Adrenal gland (tissue), 12 donors: ENCODE data around the gene FUT1. TPM values are rescaled to one million over a fixed set of nuclear protein-coding genes. Genes with fewer than 3 reads are reported as not detected.

Experiments used
- DNase-seq, 7 donors: peaks; one replicate each; pipeline ENCODE4 v3.0.0-alpha.2; 2019 to 2020
- H3K27ac ChIP-seq, 5 donors: fragments of 200-600 bp; sonication (generic) in 4 of 5; 1 replicate in 3 of 5; 2 replicates in 2 of 5; pipeline versions ENCODE4 v1.5.1 to v1.8.0; 2016 to 2020; ENCODE audit warnings: mild to moderate bottlenecking in 1 of 5
- H3K27me3 ChIP-seq: fragments of 200-600 bp; 2 replicates; pipeline ENCODE4 v1.8.0; 2021
- H3K36me3 ChIP-seq, 2 donors: fragments of 200-600 bp; replicated peaks in 1 of 2; 1 replicate in 1 of 2; 2 replicates in 1 of 2; pipeline versions ENCODE4 v1.5.1 to v1.8.0; 2018 to 2022
- H3K4me1 ChIP-seq, 2 donors: fragments of 200-600 bp; replicated peaks in 1 of 2; 1 replicate in 1 of 2; 2 replicates in 1 of 2; pipeline versions ENCODE4 v1.5.1 to v1.8.0; 2018 to 2021
- H3K4me3 ChIP-seq, 4 donors: fragments of 200-600 bp; sonication (generic) in 3 of 4; one replicate each; pipeline ENCODE4 v1.5.1; 2016 to 2018
- H3K9me3 ChIP-seq, 3 donors: fragments of 200-600 bp; sonication (generic) in 1 of 3; replicated peaks in 1 of 3; 1 replicate in 2 of 3; 2 replicates in 1 of 3; pipeline versions ENCODE4 v1.5.1 to v1.8.0; 2016 to 2021
- CTCF ChIP-seq, 6 experiments: fragments of 450-650 bp in 4 of 6; fragments of 200-600 bp in 2 of 6; sonication (generic) in 1 of 6; IDR thresholded peaks; 1 replicate in 5 of 6; 2 replicates in 1 of 6; pipeline versions ENCODE4 v1.5.1 to v1.8.0; 2016 to 2021; ENCODE audit warnings: antibody characterized with exemption in 6 of 6, mild to moderate bottlenecking in 2 of 6, moderate library complexity in 1 of 6
- POLR2A ChIP-seq, 2 donors: fragments of 450-650 bp; IDR thresholded peaks; one replicate each; pipeline ENCODE4 v1.6.1; 2017; ENCODE audit warnings: antibody characterized with exemption in 2 of 2, mild to moderate bottlenecking in 2 of 2, moderate library complexity in 1 of 2
- WGBS, 4 donors: extraction: QIAGEN DNeasy Blood & Tissue Kit in 2 of 4; methylation state at CpG; one replicate each; pipeline versions ENCODE4 v1.1.5 to v1.1.7; 2013 to 2017; 5-methylcytosine and 5-hydroxymethylcytosine counted together
- intact Hi-C, 2 donors: fragments of 100-400 bp; cut with DNase I; formaldehyde crosslinking; loops; one replicate each; pipeline versions ENCODE4 v1.14.1 to v1.15.0; 2022 to 2023
- polyA plus RNA-seq, 3 donors: library from polyadenylated mRNA; stranded (reverse); fragments of 200-250 nt in 2 of 3; fragments of 350-450 nt in 1 of 3; fragmentation: Illumina TruSeq in 1 of 3; extraction: RNeasy Lipid Tissue Mini Kit (QIAGEN cat#74804) in 1 of 3; gene quantifications; one replicate each; pipeline ENCODE4 v1.2.3, GENCODE V29; 2013 to 2014
- total RNA-seq, 9 donors: library from RNA; depleted of rRNA in 4 of 9; stranded (reverse); fragments of >200 nt in 4 of 9; fragments of 120-200 nt in 1 of 9; fragmentation: NEBNext Ultra II Directional in 1 of 9; extraction: Animal tissue kit (Norgen Biotek cat#: 25700) in 1 of 9; gene quantifications; one replicate each; pipeline versions ENCODE4 v1.1.0 to v1.2.4, GENCODE V29; 2013 to 2023
- donor health status: healthy with polysubstance abuse.
- donor health status: Bipolar disorder and iron deficiency.
- donor health status: DM: yes; HTN: yes; CAD: no.
- donor health status: DM: no; HTN: no; CAD: no.
- donor health status: DM: no; HTN: no; CAD: no.
- donor health status: DM: yes; HTN: yes; CAD: no.

The FUT1 gene
- total and polyA plus RNA-seq, 12 donors: 1.2 to 4.5 (median 2.0) TPM

DNA sequence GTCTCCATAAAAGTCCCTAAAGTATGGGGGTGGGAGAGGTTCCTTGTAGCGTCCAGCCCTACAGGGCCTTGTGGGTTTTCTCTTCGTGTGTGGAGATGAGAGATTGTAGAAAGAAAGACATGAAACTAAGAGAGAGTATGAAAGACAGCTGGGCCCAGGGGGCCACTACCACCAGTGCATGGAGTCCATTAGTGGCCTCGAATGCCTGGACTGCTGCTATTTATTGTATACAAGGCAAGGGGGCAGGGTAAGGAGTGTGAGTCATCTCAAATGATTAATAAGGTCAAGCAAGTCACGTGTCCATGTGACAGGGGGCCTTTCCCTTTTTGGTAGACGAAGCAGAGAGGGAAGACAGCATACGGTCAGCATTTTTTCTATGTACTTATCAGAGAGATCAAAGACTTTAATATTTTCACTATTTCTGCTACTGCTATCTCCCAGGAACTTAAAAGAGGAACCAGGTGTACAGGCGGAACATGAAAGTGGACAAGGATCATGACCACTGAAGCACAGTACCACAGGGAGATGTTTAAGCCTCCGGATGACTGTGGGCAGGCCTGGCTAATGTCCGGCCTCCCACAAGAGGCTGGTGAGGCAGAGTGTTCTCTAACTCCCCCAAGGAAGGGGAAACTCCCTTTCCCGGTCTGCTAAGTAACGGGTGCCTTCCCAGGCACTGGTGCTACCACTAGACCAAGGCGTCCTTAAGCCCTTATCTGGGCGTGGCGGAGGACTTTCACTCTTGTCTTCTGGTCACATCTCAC is 28.4 kb upstream of the FUT1 start:
- TF ChIP-seq POLR2A (IDR thresholded peaks at IDR 0.05): peak in 1 of 2 donors; percentile 64
- TF ChIP-seq CTCF (IDR thresholded peaks at IDR 0.05): no peak
- H3K27ac ChIP-seq: peak overlapping the region; percentile 43 to 87 (median 85)
- DNase-seq: peak; percentile 71 to 86 (median 83)
- H3K4me3 ChIP-seq: no peak overlapping the region
- H3K27me3 ChIP-seq: no peaks in the 10 kb centered on the region
- H3K36me3 ChIP-seq: no peaks in the 10 kb centered on the region
- WGBS, 4 donors: 32 to 47% (median 39%) methylated on average over 14 of the region's 14 CpGs
- intact Hi-C loops: loop anchor here in 1 of 2 donors (10.0 kb wide), 1 partner anchor 106 kb away; the partner anchor contains the start of gene NTN5
- H3K4me1 ChIP-seq: peaks cover 14 to 17% of the 10 kb centered on the region in 2 donors
- no peaks in the 10 kb centered on the region for H3K9me3 ChIP-seq

DNA sequence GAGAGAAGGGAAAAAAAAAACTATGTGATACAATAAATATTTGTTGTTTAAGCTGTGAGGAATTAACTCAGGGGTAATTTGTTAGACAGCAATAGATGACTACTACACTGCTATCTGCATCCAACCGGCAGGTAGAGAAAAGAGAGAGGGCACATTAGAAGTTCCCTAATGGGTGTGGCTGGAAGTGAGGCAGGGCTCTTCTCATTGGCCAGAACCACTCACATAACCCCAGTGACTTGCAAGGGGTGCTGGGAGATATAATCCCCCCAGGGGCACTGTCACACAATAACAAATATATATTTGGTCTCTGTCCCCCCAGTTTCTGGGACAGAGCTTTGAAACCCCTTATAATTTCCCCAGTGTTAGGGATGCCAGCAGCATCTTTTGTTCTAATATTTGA is 27.2 kb upstream of the FUT1 start:
- Histone ChIP-seq H3K4me1 (peaks cover 14 to 17% of the 10 kb centered on the region in 2 donors), H3K4me3 (no peak overlapping the region), H3K36me3 (no peaks in the 10 kb centered on the region), H3K27ac (peak overlapping the region in 1 of 5 donors; percentile 30), H3K27me3 (no peaks in the 10 kb centered on the region), H3K9me3 (no peaks in the 10 kb centered on the region)
- no peak for DNase-seq
- no peak for TF ChIP-seq CTCF (IDR thresholded peaks at IDR 0.05)
- intact Hi-C loops: loop anchor here in 1 of 2 donors (10.0 kb wide), 1 partner anchor 105 kb away; the partner anchor contains the start of gene NTN5
- WGBS, 4 donors: 43 to 65% (median 51%) methylated on average over 1 of the region's 1 CpG

- 83 to 90% (median 86%) methylated on average over 7 to 12 of the region's 12 CpGs for WGBS, 4 donors
- TF ChIP-seq CTCF (IDR thresholded peaks at IDR 0.05) (no peak), POLR2A (IDR thresholded peaks at IDR 0.05) (no peak)
- intact Hi-C loops: no loop called here
- Histone ChIP-seq H3K9me3 (no peaks in the 10 kb centered on the region), H3K4me1 (peaks cover 22 to 25% of the 10 kb centered on the region in 2 donors), H3K27me3 (no peaks in the 10 kb centered on the region), H3K36me3 (no peaks in the 10 kb centered on the region), H3K27ac (no peak overlapping the region), H3K4me3 (no peak overlapping the region)
- no peak for DNase-seq
These were observed 25.3 kb upstream of the FUT1 start for GRCh38 chr19:48777720-48778119.

DNA sequence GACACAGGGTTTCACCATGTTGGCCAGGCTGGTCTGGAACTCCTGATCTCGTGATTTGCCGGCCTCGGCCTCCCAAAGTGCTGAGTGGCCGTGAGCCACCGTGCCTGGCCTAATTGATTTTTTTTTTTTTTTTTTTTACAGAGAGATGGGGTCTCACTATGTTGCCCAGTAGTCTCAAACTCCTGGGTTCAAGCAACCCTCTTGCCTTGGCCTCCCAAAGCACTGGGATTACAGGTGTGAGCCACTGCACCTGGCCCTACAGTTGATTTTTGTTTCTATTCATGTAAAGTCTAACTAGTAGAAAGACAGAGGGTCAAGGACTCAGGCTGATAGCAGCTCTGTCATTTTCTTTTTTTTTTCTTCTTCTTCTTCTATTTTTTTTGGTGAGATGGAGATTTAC is 24.7 kb upstream of the FUT1 start:
- Histone ChIP-seq H3K4me3 (no peak overlapping the region), H3K27ac (peak overlapping the region in 1 of 5 donors; percentile 19), H3K9me3 (no peaks in the 10 kb centered on the region), H3K36me3 (no peaks in the 10 kb centered on the region), H3K4me1 (peaks cover 22 to 29% of the 10 kb centered on the region in 2 donors), H3K27me3 (no peaks in the 10 kb centered on the region)
- whole genome bisulfite sequencing, 4 donors: 42 to 59% (median 48%) methylated on average over 5 of the region's 5 CpGs
- TF ChIP-seq CTCF (IDR thresholded peaks at IDR 0.05): no peak
- DNase-seq: no peak
- intact Hi-C loops: no loop called here
